ENCODE results near the gene TNNI3. TPM values are rescaled to one million over a fixed set of nuclear protein-coding genes. Genes with fewer than 3 reads are reported as not detected.

The TNNI3 gene
- total and polyA plus RNA-seq, 9 of the 15 experiments (the other 6 are each of a cell fraction or from before 2014, with no cell fraction given): 4.7 to 158 (median 42.0) TPM

GRCh38 chr19:55114566-55115145 is 42.9 kb downstream of the TNNI3 start:
- intact Hi-C loops (cut with micrococcal nuclease) (no loop called here), in situ Hi-C loops (cut with MboI) (no loop called here)
- no TSS peak for BruUV-seq (replicated peaks)
- Histone ChIP-seq H3K9me1 (ENCODE audit: control insufficient read depth, insufficient read depth, low read length) (peaks cover 4% of the 10 kb centered on the region), H3K27me3 (ENCODE audit: control insufficient read depth in 2 of 2, insufficient read depth in 2 of 2, low read length in 2 of 2) (no peaks in the 10 kb centered on the region), H3K9ac (ENCODE audit: insufficient read depth in 1 of 2, low read depth in 2 of 2, low read length in 2 of 2) (peak overlapping the region; percentile 26 to 98; a peak in 3 of 4 replicates), H2AFZ (ENCODE audit: low read depth, low read length) (no peak overlapping the region), H3K79me2 (ENCODE audit: control insufficient read depth, insufficient read depth, low read length) (peaks cover 64% of the 10 kb centered on the region), H3K4me2 (ENCODE audit: insufficient read depth, low read length) (peak overlapping the region; percentile 98), H3K9me3 (replicated peaks; ENCODE audit: control insufficient read depth, insufficient read depth, low read depth, low read length) (no peaks in the 10 kb centered on the region), H3K27ac (ENCODE audit: extremely low read depth, low read depth, low read length) (no peak overlapping the region), H3K4me1 (replicated peaks in 1 of 2; ENCODE audit: control insufficient read depth in 2 of 2, insufficient read depth in 2 of 2, low read length in 2 of 2) (peaks cover 38 to 69% of the 10 kb centered on the region in 2 experiments), H4K20me1 (replicated peaks; ENCODE audit: control insufficient read depth, insufficient read depth, low read length) (peaks cover 33% of the 10 kb centered on the region), H3K36me3 (ENCODE audit: control insufficient read depth, insufficient read depth, low read length) (peaks cover 44% of the 10 kb centered on the region; the same call in 2 of the 3 replicates), H3K4me3 (peak overlapping the region; percentile 89; the same call in 1 of the 2 replicates)
- ChIA-PET POLR2A (interaction anchor here (0.9 to 1.0 kb wide), 2 partner anchors 8 to 9 kb away, joined by 3 to 4 read pairs; no protein-coding TSS in a partner anchor), CTCF (ENCODE audit: low intra/inter-chr PET ratio) (no interaction called here)
- ATAC-seq (no peak), DNase-seq (ENCODE audit: extremely low read depth in 1 of 4, low spot score in 3 of 4) (no peak), FAIRE-seq (no peak)
- TF ChIP-seq PCBP2 (IDR thresholded peaks at IDR 0.05; ENCODE audit: low read depth, low read length, poor library complexity, severe bottlenecking) (no peak), ZNF3 (CRISPR knock-in tag; IDR thresholded peaks at IDR 0.05) (no peak), MLLT1 (IDR thresholded peaks at IDR 0.05) (no peak), ESRRA (IDR thresholded peaks at IDR 0.05; ENCODE audit: borderline replicate concordance, low read depth) (no peak), HEY1 (CRISPR knock-in tag; IDR thresholded peaks at IDR 0.05; ENCODE audit: borderline replicate concordance) (no peak), ZNF830 (CRISPR knock-in tag; IDR thresholded peaks at IDR 0.05) (no peak), SLC30A9 (CRISPR knock-in tag; IDR thresholded peaks at IDR 0.05) (no peak), ZNF707 (CRISPR knock-in tag; conservative IDR thresholded peaks at IDR 0.05) (no peak), ZNF512 (tag; IDR thresholded peaks at IDR 0.05) (no peak), ZEB2 (IDR thresholded peaks at IDR 0.05) (no peak), ZBTB8A (IDR thresholded peaks at IDR 0.05; ENCODE audit: partially characterized antibody) (no peak), STAG1 (CRISPR knock-in tag; IDR thresholded peaks at IDR 0.05; ENCODE audit: borderline replicate concordance) (no peak), ATF1 (CRISPR knock-in tag; IDR thresholded peaks at IDR 0.05) (no peak), ATF1 (tag; IDR thresholded peaks at IDR 0.05) (no peak)
- WGBS (ENCODE audit: insufficient coverage, low coverage, missing lambda C conversion rate): 77% methylated on average over 5 of the region's 9 CpGs
